NCI-H2196 (cell line): Measurements from ENCODE around the gene LRRC37B.
"Not testable (repeated sequence)": the region's sequence is repeated elsewhere in the genome, so short reads cannot be mapped to it uniquely, and the experiment has no call there.

Source experiments
- DNase-seq: peaks from one replicate; lab custom pipeline; 2025; ENCODE audit not compliant: unreplicated experiment; lab: John Stamatoyannopoulos, UW

LRRC37B gene

GRCh38 chr17:32041306-32041875 lies 34.2 kb downstream of the LRRC37B start:
- DNase-seq = not testable (repeated sequence)

GRCh38 chr17:32042266-32042665 lies 35.1 kb downstream of the LRRC37B start:
- not testable (repeated sequence) for DNase-seq

GRCh38 chr17:32045611-32046010 lies 38.4 kb downstream of the LRRC37B start:
- DNase-seq = not testable (repeated sequence)

GRCh38 chr17:32047663-32048062 lies 40.5 kb downstream of the LRRC37B start:
- not testable (repeated sequence) for DNase-seq

- not testable (repeated sequence) for DNase-seq
Measured at GRCh38 chr17:32054985-32055384, 47.8 kb downstream of the LRRC37B start.

- not testable (repeated sequence) for DNase-seq
Measured at GRCh38 chr17:32055425-32055824, 48.2 kb downstream of the LRRC37B start.

GRCh38 chr17:32056500-32056899 lies 49.3 kb downstream of the LRRC37B start:
- DNase-seq = not testable (repeated sequence)

- not testable (repeated sequence) for DNase-seq
Measured at GRCh38 chr17:32057460-32058105, 50.4 kb downstream of the LRRC37B start.

- not testable (repeated sequence) for DNase-seq
Measured at GRCh38 chr17:32060695-32061094, 53.5 kb downstream of the LRRC37B start.

- not testable (repeated sequence) for DNase-seq
Measured at GRCh38 chr17:32061840-32062239, 54.7 kb downstream of the LRRC37B start.

GRCh38 chr17:32064091-32064490 lies 56.9 kb downstream of the LRRC37B start:
- not testable (repeated sequence) for DNase-seq

GRCh38 chr17:32066123-32066680 lies 59.0 kb downstream of the LRRC37B start:
- DNase-seq = not testable (repeated sequence)

GRCh38 chr17:32066863-32067642 lies 59.9 kb downstream of the LRRC37B start:
- DNase-seq = not testable (repeated sequence)

GRCh38 chr17:32069067-32069466 lies 61.9 kb downstream of the LRRC37B start:
- not testable (repeated sequence) for DNase-seq

GRCh38 chr17:32071961-32072360 lies 64.8 kb downstream of the LRRC37B start:
- DNase-seq = not testable (repeated sequence)

- not testable (repeated sequence) for DNase-seq
Measured at GRCh38 chr17:32073131-32073530, 65.9 kb downstream of the LRRC37B start.

- DNase-seq = not testable (repeated sequence)
Measured at GRCh38 chr17:32079753-32080152, 72.6 kb downstream of the LRRC37B start.

GRCh38 chr17:32083550-32083979 lies 76.4 kb downstream of the LRRC37B start:
- not testable (repeated sequence) for DNase-seq

GRCh38 chr17:32084003-32084941 lies 77.1 kb downstream of the LRRC37B start:
- not testable (repeated sequence) for DNase-seq
